H1 (cell line): Measurements from ENCODE around the gene TNKS2. TPM values are rescaled to one million over a fixed set of nuclear protein-coding genes. Genes with fewer than 3 reads are reported as not detected.

Source experiments
- CTCF ChIA-PET: fragments of 300-600 bp; sonication (Branson Sonifier 250); formaldehyde crosslinking; loops from one replicate; lab custom pipeline; 2021; ENCODE audit not compliant: partially characterized antibody; lab: Charles Lee
- POLR2A ChIA-PET: fragments of 300-600 bp; sonication (Branson Sonifier 250); formaldehyde crosslinking; loops from one replicate; lab custom pipeline; 2021; ENCODE audit warnings: inconsistent platforms; ENCODE audit not compliant: partially characterized antibody; lab: Charles Lee
- DNase-seq, 2 experiments: peaks; one replicate each; pipeline versions ENCODE4 v3.0.0 to v3.0.0-alpha.2; 2010 to 2022; ENCODE audit warnings: low spot score in 2 of 2, low read depth in 1 of 2, mixed read lengths in 1 of 2
- FAIRE-seq: peaks from 2 replicates; lab custom pipeline; 2011; peaks lifted over from hg19 to GRCh38; lab: Jason Lieb, UNC
- H2AFZ ChIP-seq: 2 replicates; pipeline ENCODE4 v1.8.1; 2012; ENCODE audit warnings: low read length, inconsistent platforms
- H2AK5ac ChIP-seq: 2 replicates; pipeline ENCODE4 v1.6.1; 2013; ENCODE audit warnings: low read depth, low read length
- H2BK120ac ChIP-seq: replicated peaks from 2 replicates; pipeline ENCODE3; 2013; ENCODE audit warnings: low read depth, low read length, inconsistent platforms
- H2BK12ac ChIP-seq: 2 replicates; pipeline ENCODE4 v1.6.1; 2013; ENCODE audit warnings: low read depth, low read length
- H2BK15ac ChIP-seq: 2 replicates; pipeline ENCODE4 v1.6.1; 2013; ENCODE audit warnings: low read length
- H2BK20ac ChIP-seq: 2 replicates; pipeline ENCODE4 v1.6.1; 2013; ENCODE audit warnings: low read length
- H2BK5ac ChIP-seq: 2 replicates; pipeline ENCODE4 v1.6.1; 2013; ENCODE audit warnings: low read depth, low read length
- H3K14ac ChIP-seq: 2 replicates; pipeline ENCODE4 v1.6.1; 2013; ENCODE audit warnings: inconsistent platforms; ENCODE audit not compliant: insufficient read length
- H3K18ac ChIP-seq: 2 replicates; pipeline ENCODE4 v1.6.1; 2013; ENCODE audit warnings: low read length; ENCODE audit errors: extremely low read depth
- H3K23ac ChIP-seq: 2 replicates; pipeline ENCODE4 v1.6.1; 2013; ENCODE audit warnings: inconsistent platforms; ENCODE audit not compliant: insufficient read length
- H3K23me2 ChIP-seq: 2 replicates; pipeline ENCODE4 v1.6.1; 2013; ENCODE audit warnings: low read depth, low read length
- H3K27ac ChIP-seq: 2 replicates; pipeline ENCODE4 v1.6.1; 2011; ENCODE audit warnings: low read depth, low read length, inconsistent platforms
- H3K27me3 ChIP-seq, 4 experiments: replicated peaks in 1 of 4; 1 replicate in 1 of 4; 2 replicates in 3 of 4; pipeline versions ENCODE4 v1.6.1 to v1.8.1; 2011 to 2013; ENCODE audit warnings: low read length in 3 of 4, mild to moderate bottlenecking in 3 of 4, inconsistent platforms in 2 of 4, mixed read lengths in 2 of 4, moderate library complexity in 1 of 4; ENCODE audit not compliant: control insufficient read depth in 3 of 4, insufficient read depth in 3 of 4; ENCODE audit errors: extremely low read depth in 1 of 4
- H3K36me3 ChIP-seq, 4 experiments: 2 replicates each; pipeline versions ENCODE4 v1.6.1 to v1.8.1; 2011 to 2013; ENCODE audit warnings: mild to moderate bottlenecking in 4 of 4, low read length in 3 of 4, moderate library complexity in 2 of 4, control low read depth in 1 of 4, inconsistent platforms in 1 of 4; ENCODE audit not compliant: insufficient read depth in 4 of 4, control insufficient read depth in 2 of 4
- H3K4ac ChIP-seq: replicated peaks from 2 replicates; pipeline ENCODE3; 2013; ENCODE audit warnings: low read length, low read depth, mixed read lengths, inconsistent platforms; ENCODE audit not compliant: insufficient read length
- H3K4me1 ChIP-seq, 4 experiments: replicated peaks in 1 of 4; 1 replicate in 1 of 4; 2 replicates in 3 of 4; pipeline versions ENCODE4 v1.6.1 to v1.8.1; 2011 to 2013; ENCODE audit warnings: low read length in 3 of 4, inconsistent platforms in 2 of 4, mixed read lengths in 1 of 4; ENCODE audit not compliant: insufficient read depth in 4 of 4, control insufficient read depth in 3 of 4
- H3K4me2 ChIP-seq, 2 experiments: 2 replicates each; pipeline versions ENCODE4 v1.6.1 to v1.8.1; 2011 to 2013; ENCODE audit warnings: low read depth in 2 of 2, low read length in 2 of 2, control low read depth in 1 of 2, inconsistent platforms in 1 of 2, mild to moderate bottlenecking in 1 of 2; ENCODE audit not compliant: insufficient read depth in 1 of 2
- H3K4me3 ChIP-seq, 4 experiments: fragments of 200-600, 300-600 bp in 1 of 4; sonication (generic), shearing (Covaris generic), sonication (Bioruptor Twin) in 1 of 4; 2 replicates each; pipeline versions ENCODE4 v1.5.1 to v1.8.1; 2011 to 2016; ENCODE audit warnings: low read length in 4 of 4, low read depth in 3 of 4, control low read depth in 2 of 4, inconsistent platforms in 2 of 4, mild to moderate bottlenecking in 2 of 4, mixed read lengths in 1 of 4, moderate library complexity in 1 of 4; ENCODE audit not compliant: insufficient read depth in 2 of 4; ENCODE audit errors: extremely low read depth in 1 of 4
- H3K56ac ChIP-seq: replicated peaks from 2 replicates; pipeline ENCODE3; 2013; ENCODE audit warnings: low read depth, mild to moderate bottlenecking, mixed read lengths, low read length, inconsistent platforms; ENCODE audit not compliant: insufficient read length
- H3K79me1 ChIP-seq: 2 replicates; pipeline ENCODE4 v1.6.1; 2013; ENCODE audit warnings: low read depth, low read length, control low read depth
- H3K79me2 ChIP-seq, 2 experiments: 2 replicates each; pipeline versions ENCODE4 v1.6.1 to v1.8.1; 2012 to 2013; ENCODE audit warnings: low read length in 2 of 2, mild to moderate bottlenecking in 2 of 2, inconsistent platforms in 1 of 2; ENCODE audit not compliant: insufficient read depth in 2 of 2, control insufficient read depth in 1 of 2
- H3K9ac ChIP-seq, 4 experiments: replicated peaks in 1 of 4; 1 replicate in 1 of 4; 2 replicates in 3 of 4; pipeline versions ENCODE4 v1.6.1 to v1.8.1; 2011 to 2013; ENCODE audit warnings: low read depth in 3 of 4, low read length in 3 of 4, control low read depth in 2 of 4, mild to moderate bottlenecking in 2 of 4, moderate library complexity in 2 of 4, inconsistent platforms in 1 of 4; ENCODE audit errors: extremely low read depth in 1 of 4
- H3K9me3 ChIP-seq, 2 experiments: 2 replicates each; pipeline versions ENCODE4 v1.6.1 to v1.8.1; 2012 to 2013; ENCODE audit warnings: mild to moderate bottlenecking in 2 of 2, moderate library complexity in 2 of 2, control low read depth in 1 of 2, inconsistent platforms in 1 of 2, low read depth in 1 of 2, low read length in 1 of 2, mixed read lengths in 1 of 2; ENCODE audit not compliant: insufficient read depth in 2 of 2
- H4K20me1 ChIP-seq, 2 experiments: replicated peaks in 1 of 2; 2 replicates each; pipeline versions ENCODE3 to v1.8.1; 2011 to 2013; ENCODE audit warnings: inconsistent platforms in 2 of 2, low read length in 2 of 2, mild to moderate bottlenecking in 1 of 2; ENCODE audit not compliant: insufficient read depth in 2 of 2, control insufficient read depth in 1 of 2
- H4K5ac ChIP-seq: 2 replicates; pipeline ENCODE4 v1.6.1; 2013; ENCODE audit warnings: low read length, low read depth, mixed read lengths, inconsistent platforms; ENCODE audit not compliant: insufficient read length
- H4K8ac ChIP-seq: 2 replicates; pipeline ENCODE4 v1.8.0; 2013; ENCODE audit warnings: mild to moderate bottlenecking, moderate library complexity, low read length, inconsistent platforms; ENCODE audit not compliant: insufficient read depth; ENCODE audit errors: extremely low read depth
- H4K91ac ChIP-seq: replicated peaks from 2 replicates; pipeline ENCODE3; 2013; ENCODE audit warnings: low read length, mixed read lengths, inconsistent platforms; ENCODE audit not compliant: insufficient read length
- CHD2 ChIP-seq: IDR thresholded peaks from 2 replicates; pipeline ENCODE4 v1.6.1; 2012; ENCODE audit warnings: low read length, improper control_type of control experiment
- EGR1 ChIP-seq: IDR thresholded peaks from 2 replicates; pipeline ENCODE4 v1.6.1; 2011; ENCODE audit warnings: low read depth, low read length, borderline replicate concordance
- FOSL1 ChIP-seq: IDR thresholded peaks from 2 replicates; pipeline ENCODE4 v1.6.1; 2011; ENCODE audit warnings: mild to moderate bottlenecking, low read depth, low read length, moderate library complexity; ENCODE audit not compliant: insufficient read depth
- MAFK ChIP-seq: IDR thresholded peaks from 2 replicates; pipeline ENCODE4 v1.6.1; 2012; ENCODE audit warnings: low read depth, mild to moderate bottlenecking, improper control_type of control experiment, low read length
- NANOG ChIP-seq: IDR thresholded peaks from 2 replicates; pipeline ENCODE4 v1.6.1; 2011; ENCODE audit warnings: low read length, low read depth, mild to moderate bottlenecking, inconsistent platforms; ENCODE audit not compliant: insufficient read depth, poor library complexity, severe bottlenecking
- WGBS, 2 experiments: shearing (Covaris generic) in 1 of 2; methylation state at CpG; one replicate each; pipeline versions ENCODE4 v1.1.6 to v1.1.7; 2013 to 2015; ENCODE audit warnings: low lambda C conversion rate in 2 of 2, mixed read lengths in 2 of 2, inconsistent platforms in 1 of 2, low coverage in 1 of 2, missing lambda C conversion rate in 1 of 2; ENCODE audit not compliant: insufficient replicate concordance in 2 of 2, insufficient coverage in 1 of 2, insufficient read length in 1 of 2; ENCODE audit errors: extremely low coverage in 1 of 2, missing lambda C conversion rate in 1 of 2; 5-methylcytosine and 5-hydroxymethylcytosine counted together
- polyA plus RNA-seq, 7 experiments: library from polyadenylated mRNA; depleted of rRNA in 3 of 7; stranded (reverse) in 5 of 7; unstranded in 2 of 7; fragments of >200 nt in 5 of 7; fragments of 200-250 nt in 2 of 7; gene quantifications; 1 replicate in 5 of 7; 2 replicates in 1 of 7; 4 replicates in 1 of 7; pipeline versions ENCODE4 v1.2.1 to v1.2.3, GENCODE V29; 2011 to 2013; ENCODE audit warnings: missing spikeins in 2 of 7, mixed read lengths in 2 of 7
- total RNA-seq: library from RNA; stranded (reverse); fragmentation: NEBNext Ultra II Directional; extraction: Animal tissue kit (Norgen Biotek cat#: 25700); gene quantifications from 2 replicates; pipeline ENCODE4 v1.2.1, GENCODE V29; 2021

Gene TNKS2
- total and polyA plus RNA-seq, 2 of the 8 experiments (the other 6 are each of a cell fraction or from before 2014, with no cell fraction given), result 23.3 to 73.6 TPM

- Histone ChIP-seq H4K8ac (no peak overlapping the region), H3K27me3 (no peaks in the 10 kb centered on the region), H3K23ac (no peak overlapping the region), H4K91ac (no peak overlapping the region), H3K27ac (no peak overlapping the region), H3K23me2 (peaks cover 15% of the 10 kb centered on the region), H2AK5ac (no peak overlapping the region), H3K4me3 (no peak overlapping the region), H3K9me3 (no peaks in the 10 kb centered on the region), H4K20me1 (no peaks in the 10 kb centered on the region), H2BK12ac (0 out of 2 replicates have a peak overlapping the region, but pooled peaks have one; percentile 76), H4K5ac (no peak overlapping the region), H3K36me3 (peaks cover 2 to 20% (median 10%) of the 10 kb centered on the region in 4 experiments; a peak in 5 of 8 replicates), H3K18ac (no peak overlapping the region)
- WGBS, 2 experiments, result 95% methylated on average over 4 of the region's 4 CpGs; no CpG with 5 or more reads in 1 of the 2 experiments
- TF ChIP-seq FOSL1 (no peak), NANOG (no peak), EGR1 (no peak), CHD2 (no peak), MAFK (peak; percentile 74)
- TF ChIP-seq, all 59 proteins: peak for 1
- H3K4me1 ChIP-seq, result peaks cover 1 to 7% (median 4%) of the 10 kb centered on the region in 4 experiments; a peak in 3 of 7 replicates
- no peak overlapping the region for H3K14ac ChIP-seq
- H2BK15ac ChIP-seq, result no peak overlapping the region
- CTCF ChIA-PET, result interaction anchor here (0.6 kb wide), 1 partner anchor 88 kb away, joined by 4 read pairs; no protein-coding TSS in a partner anchor
- DNase-seq (no peak), FAIRE-seq (no peak)
- no peak overlapping the region for H2AFZ ChIP-seq
- peaks cover 5% of the 10 kb centered on the region; the same call in 1 of the 2 replicates for H3K79me1 ChIP-seq
- H3K4me2 ChIP-seq, result no peak overlapping the region
- no peak overlapping the region for H2BK20ac ChIP-seq
- H2BK5ac ChIP-seq, result no peak overlapping the region
- H3K9ac ChIP-seq, result no peak overlapping the region
- H3K79me2 ChIP-seq, result peaks cover 10 to 36% of the 10 kb centered on the region in 2 experiments
- H3K4ac ChIP-seq, result no peak overlapping the region
- POLR2A ChIA-PET, result interaction anchor here (1.0 kb wide), 1 partner anchor 24 kb away, joined by 5 read pairs; no protein-coding TSS in a partner anchor
- H3K56ac ChIP-seq, result no peak overlapping the region
- H2BK120ac ChIP-seq, result no peak overlapping the region
Measured at GRCh38 chr10:91910467-91910866, 112.2 kb downstream of the TNKS2 start.
